ENCODE results near the gene SLC16A13. TPM values are rescaled to one million over a fixed set of nuclear protein-coding genes. Genes with fewer than 3 reads are reported as not detected.

Gene SLC16A13
- total and polyA plus RNA-seq, 10 of the 15 experiments (the other 5 are each of a cell fraction or from before 2014, with no cell fraction given): 0.34 to 12.1 (median 3.3) TPM

DNA sequence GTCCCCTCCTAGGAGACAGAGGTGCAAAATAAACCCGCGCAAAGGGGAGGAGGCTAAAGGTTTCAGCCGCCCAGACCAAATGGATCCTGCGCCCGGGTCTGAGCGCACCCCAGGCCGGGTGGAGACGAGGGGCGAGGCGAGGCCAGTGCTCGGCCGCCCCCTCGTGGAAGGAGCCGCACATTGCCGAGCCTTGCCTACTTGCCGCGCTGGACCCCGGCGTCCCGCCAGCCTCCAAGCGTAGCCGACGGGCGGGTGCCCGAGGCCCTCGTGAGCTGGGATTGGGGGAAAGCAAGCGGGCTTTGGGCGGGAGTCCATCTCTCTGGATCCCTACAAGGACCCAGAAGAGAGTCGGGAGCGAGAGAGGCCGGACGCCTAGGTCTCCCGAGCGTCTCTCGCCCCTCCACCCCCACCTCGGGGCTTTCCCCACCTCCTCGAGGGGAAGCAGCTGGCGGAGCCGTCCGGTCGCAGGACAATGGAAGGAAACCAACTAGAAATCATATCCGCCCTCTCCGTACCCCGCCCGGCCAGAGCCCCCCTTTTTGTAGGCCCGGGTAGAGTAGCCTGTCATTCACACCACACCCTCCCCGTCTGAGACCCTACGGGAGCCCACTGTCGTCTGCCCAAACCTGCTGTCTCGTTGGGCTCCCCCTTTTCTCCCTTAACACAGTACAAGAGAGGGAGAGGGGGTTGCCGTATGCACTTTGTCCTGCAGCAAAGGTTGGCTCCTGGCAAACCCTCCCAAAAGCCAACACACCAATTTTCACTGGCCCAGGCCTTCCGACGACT lies 13.6 kb upstream of the SLC16A13 start (continued):
- TF ChIP-seq MEF2B (IDR thresholded peaks at IDR 0.05; ENCODE audit: partially characterized antibody, poor library complexity, severe bottlenecking) (peak; percentile 26), ASH2L (IDR thresholded peaks at IDR 0.05; ENCODE audit: borderline replicate concordance, low read depth) (no peak), PAX5 (IDR thresholded peaks at IDR 0.05; ENCODE audit: borderline replicate concordance, low read depth, low read length) (no peak), CHD1 (IDR thresholded peaks at IDR 0.05; ENCODE audit: low read depth, low read length) (no peak), RUNX3 (IDR thresholded peaks at IDR 0.05; ENCODE audit: low read length) (peak; percentile 47; the same call in 1 of the 2 replicates), ZNF24 (IDR thresholded peaks at IDR 0.05) (no peak), KLF5 (IDR thresholded peaks at IDR 0.05; ENCODE audit: partially characterized antibody) (no peak), YBX1 (IDR thresholded peaks at IDR 0.05) (no peak), RCOR1 (conservative IDR thresholded peaks at IDR 0.05; ENCODE audit: low read depth, low read length) (0 out of 2 replicates have a peak, but pooled peaks have one; percentile 18), EED (IDR thresholded peaks at IDR 0.05; ENCODE audit: low read depth) (no peak), SMAD5 (IDR thresholded peaks at IDR 0.05; ENCODE audit: low read depth) (no peak), TARDBP (IDR thresholded peaks at IDR 0.05; ENCODE audit: borderline replicate concordance) (no peak), PML (IDR thresholded peaks at IDR 0.05; ENCODE audit: low read length) (peak; percentile 31; the same call in 1 of the 2 replicates)
- TF ChIP-seq, protein P1, sequence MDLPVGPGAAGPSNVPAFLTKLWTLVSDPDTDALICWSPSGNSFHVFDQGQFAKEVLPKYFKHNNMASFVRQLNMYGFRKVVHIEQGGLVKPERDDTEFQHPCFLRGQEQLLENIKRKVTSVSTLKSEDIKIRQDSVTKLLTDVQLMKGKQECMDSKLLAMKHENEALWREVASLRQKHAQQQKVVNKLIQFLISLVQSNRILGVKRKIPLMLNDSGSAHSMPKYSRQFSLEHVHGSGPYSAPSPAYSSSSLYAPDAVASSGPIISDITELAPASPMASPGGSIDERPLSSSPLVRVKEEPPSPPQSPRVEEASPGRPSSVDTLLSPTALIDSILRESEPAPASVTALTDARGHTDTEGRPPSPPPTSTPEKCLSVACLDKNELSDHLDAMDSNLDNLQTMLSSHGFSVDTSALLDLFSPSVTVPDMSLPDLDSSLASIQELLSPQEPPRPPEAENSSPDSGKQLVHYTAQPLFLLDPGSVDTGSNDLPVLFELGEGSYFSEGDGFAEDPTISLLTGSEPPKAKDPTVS (IDR thresholded peaks at IDR 0.05; ENCODE audit: low read depth, low read length): no peak
- TF ChIP-seq, protein P2, sequence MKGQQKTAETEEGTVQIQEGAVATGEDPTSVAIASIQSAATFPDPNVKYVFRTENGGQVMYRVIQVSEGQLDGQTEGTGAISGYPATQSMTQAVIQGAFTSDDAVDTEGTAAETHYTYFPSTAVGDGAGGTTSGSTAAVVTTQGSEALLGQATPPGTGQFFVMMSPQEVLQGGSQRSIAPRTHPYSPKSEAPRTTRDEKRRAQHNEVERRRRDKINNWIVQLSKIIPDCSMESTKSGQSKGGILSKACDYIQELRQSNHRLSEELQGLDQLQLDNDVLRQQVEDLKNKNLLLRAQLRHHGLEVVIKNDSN (IDR thresholded peaks at IDR 0.05; ENCODE audit: borderline replicate concordance, extremely low read length, insufficient read depth, low read depth, low read length): no peak
- TF ChIP-seq, protein P3, sequence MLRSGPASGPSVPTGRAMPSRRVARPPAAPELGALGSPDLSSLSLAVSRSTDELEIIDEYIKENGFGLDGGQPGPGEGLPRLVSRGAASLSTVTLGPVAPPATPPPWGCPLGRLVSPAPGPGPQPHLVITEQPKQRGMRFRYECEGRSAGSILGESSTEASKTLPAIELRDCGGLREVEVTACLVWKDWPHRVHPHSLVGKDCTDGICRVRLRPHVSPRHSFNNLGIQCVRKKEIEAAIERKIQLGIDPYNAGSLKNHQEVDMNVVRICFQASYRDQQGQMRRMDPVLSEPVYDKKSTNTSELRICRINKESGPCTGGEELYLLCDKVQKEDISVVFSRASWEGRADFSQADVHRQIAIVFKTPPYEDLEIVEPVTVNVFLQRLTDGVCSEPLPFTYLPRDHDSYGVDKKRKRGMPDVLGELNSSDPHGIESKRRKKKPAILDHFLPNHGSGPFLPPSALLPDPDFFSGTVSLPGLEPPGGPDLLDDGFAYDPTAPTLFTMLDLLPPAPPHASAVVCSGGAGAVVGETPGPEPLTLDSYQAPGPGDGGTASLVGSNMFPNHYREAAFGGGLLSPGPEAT (IDR thresholded peaks at IDR 0.05; ENCODE audit: low read depth): peak; percentile 65; the same call in 1 of the 2 replicates
- TF ChIP-seq, protein P4, sequence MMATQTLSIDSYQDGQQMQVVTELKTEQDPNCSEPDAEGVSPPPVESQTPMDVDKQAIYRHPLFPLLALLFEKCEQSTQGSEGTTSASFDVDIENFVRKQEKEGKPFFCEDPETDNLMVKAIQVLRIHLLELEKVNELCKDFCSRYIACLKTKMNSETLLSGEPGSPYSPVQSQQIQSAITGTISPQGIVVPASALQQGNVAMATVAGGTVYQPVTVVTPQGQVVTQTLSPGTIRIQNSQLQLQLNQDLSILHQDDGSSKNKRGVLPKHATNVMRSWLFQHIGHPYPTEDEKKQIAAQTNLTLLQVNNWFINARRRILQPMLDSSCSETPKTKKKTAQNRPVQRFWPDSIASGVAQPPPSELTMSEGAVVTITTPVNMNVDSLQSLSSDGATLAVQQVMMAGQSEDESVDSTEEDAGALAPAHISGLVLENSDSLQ (IDR thresholded peaks at IDR 0.05): peak; percentile 81
- TF ChIP-seq, protein P5, sequence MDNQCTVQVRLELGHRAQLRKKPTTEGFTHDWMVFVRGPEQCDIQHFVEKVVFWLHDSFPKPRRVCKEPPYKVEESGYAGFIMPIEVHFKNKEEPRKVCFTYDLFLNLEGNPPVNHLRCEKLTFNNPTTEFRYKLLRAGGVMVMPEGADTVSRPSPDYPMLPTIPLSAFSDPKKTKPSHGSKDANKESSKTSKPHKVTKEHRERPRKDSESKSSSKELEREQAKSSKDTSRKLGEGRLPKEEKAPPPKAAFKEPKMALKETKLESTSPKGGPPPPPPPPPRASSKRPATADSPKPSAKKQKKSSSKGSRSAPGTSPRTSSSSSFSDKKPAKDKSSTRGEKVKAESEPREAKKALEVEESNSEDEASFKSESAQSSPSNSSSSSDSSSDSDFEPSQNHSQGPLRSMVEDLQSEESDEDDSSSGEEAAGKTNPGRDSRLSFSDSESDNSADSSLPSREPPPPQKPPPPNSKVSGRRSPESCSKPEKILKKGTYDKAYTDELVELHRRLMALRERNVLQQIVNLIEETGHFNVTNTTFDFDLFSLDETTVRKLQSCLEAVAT (IDR thresholded peaks at IDR 0.05): no peak
- TF ChIP-seq, protein P6, sequence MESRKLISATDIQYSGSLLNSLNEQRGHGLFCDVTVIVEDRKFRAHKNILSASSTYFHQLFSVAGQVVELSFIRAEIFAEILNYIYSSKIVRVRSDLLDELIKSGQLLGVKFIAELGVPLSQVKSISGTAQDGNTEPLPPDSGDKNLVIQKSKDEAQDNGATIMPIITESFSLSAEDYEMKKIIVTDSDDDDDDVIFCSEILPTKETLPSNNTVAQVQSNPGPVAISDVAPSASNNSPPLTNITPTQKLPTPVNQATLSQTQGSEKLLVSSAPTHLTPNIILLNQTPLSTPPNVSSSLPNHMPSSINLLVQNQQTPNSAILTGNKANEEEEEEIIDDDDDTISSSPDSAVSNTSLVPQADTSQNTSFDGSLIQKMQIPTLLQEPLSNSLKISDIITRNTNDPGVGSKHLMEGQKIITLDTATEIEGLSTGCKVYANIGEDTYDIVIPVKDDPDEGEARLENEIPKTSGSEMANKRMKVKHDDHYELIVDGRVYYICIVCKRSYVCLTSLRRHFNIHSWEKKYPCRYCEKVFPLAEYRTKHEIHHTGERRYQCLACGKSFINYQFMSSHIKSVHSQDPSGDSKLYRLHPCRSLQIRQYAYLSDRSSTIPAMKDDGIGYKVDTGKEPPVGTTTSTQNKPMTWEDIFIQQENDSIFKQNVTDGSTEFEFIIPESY (IDR thresholded peaks at IDR 0.05): no peak
- TF ChIP-seq, protein P7, sequence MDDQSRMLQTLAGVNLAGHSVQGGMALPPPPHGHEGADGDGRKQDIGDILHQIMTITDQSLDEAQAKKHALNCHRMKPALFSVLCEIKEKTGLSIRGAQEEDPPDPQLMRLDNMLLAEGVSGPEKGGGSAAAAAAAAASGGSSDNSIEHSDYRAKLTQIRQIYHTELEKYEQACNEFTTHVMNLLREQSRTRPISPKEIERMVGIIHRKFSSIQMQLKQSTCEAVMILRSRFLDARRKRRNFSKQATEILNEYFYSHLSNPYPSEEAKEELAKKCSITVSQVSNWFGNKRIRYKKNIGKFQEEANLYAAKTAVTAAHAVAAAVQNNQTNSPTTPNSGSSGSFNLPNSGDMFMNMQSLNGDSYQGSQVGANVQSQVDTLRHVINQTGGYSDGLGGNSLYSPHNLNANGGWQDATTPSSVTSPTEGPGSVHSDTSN (IDR thresholded peaks at IDR 0.05; ENCODE audit: insufficient replicate concordance, low read depth, low read length): peak; percentile 61

Data from GM12878 (cell line).